Neural cell (in vitro differentiated cells): ENCODE data around the gene CRTC3. TPM values are rescaled to one million over a fixed set of nuclear protein-coding genes. Genes with fewer than 3 reads are reported as not detected.

ENCODE experiments used
- H2AFZ ChIP-seq: fragments of 200-600, 300-800 bp; sonication (generic), shearing (Covaris generic); 2 replicates; pipeline ENCODE4 v1.6.0; 2014; ENCODE audit warnings: low read depth, mild to moderate bottlenecking, antibody characterized with exemption, low read length, moderate library complexity
- H3F3A ChIP-seq: fragments of 200-600 bp; shearing (Covaris generic); 2 replicates; pipeline ENCODE4 v1.6.1; 2016; ENCODE audit warnings: mild to moderate bottlenecking, moderate library complexity, mixed read lengths, antibody characterized with exemption, low read length; ENCODE audit not compliant: insufficient read depth, poor library complexity, severe bottlenecking
- H3K27ac ChIP-seq: fragments of 200-600, 300-800 bp; sonication (generic), shearing (Covaris generic); 2 replicates; pipeline ENCODE4 v1.5.1; 2014; ENCODE audit warnings: mild to moderate bottlenecking, low read length, moderate library complexity
- H3K27me3 ChIP-seq: fragments of 300-800, 200-600 bp; sonication (generic), shearing (Covaris generic); 2 replicates; pipeline ENCODE4 v1.6.0; 2014; ENCODE audit warnings: mild to moderate bottlenecking, low read depth, low read length, moderate library complexity; ENCODE audit not compliant: insufficient read depth
- H3K36me3 ChIP-seq: fragments of 300-800, 200-600 bp; sonication (generic), shearing (Covaris generic); 2 replicates; pipeline ENCODE4 v1.5.1; 2014; ENCODE audit warnings: mild to moderate bottlenecking, antibody characterized with exemption, low read length, moderate library complexity; ENCODE audit not compliant: insufficient read depth
- H3K4me2 ChIP-seq: fragments of 300-800, 200-600 bp; sonication (generic), shearing (Covaris generic); 2 replicates; pipeline ENCODE4 v1.6.0; 2014; ENCODE audit warnings: mild to moderate bottlenecking, low read length
- H3K4me3 ChIP-seq: fragments of 300-800, 200-600 bp; sonication (generic), shearing (Covaris generic); 2 replicates; pipeline ENCODE4 v1.5.1; 2014; ENCODE audit warnings: mild to moderate bottlenecking, low read length, moderate library complexity
- H3K79me2 ChIP-seq: fragments of 200-600 bp; shearing (Covaris generic); replicated peaks from 2 replicates; pipeline ENCODE4 v1.6.0; 2014; ENCODE audit warnings: mild to moderate bottlenecking, low read length, moderate library complexity; ENCODE audit not compliant: insufficient read depth
- H3K9ac ChIP-seq: fragments of 300-800, 200-600 bp; sonication (generic), shearing (Covaris generic); 2 replicates; pipeline ENCODE4 v1.6.1; 2016; ENCODE audit warnings: mild to moderate bottlenecking, low read length, mixed read lengths
- H3K9me2 ChIP-seq: fragments of 200-600 bp; shearing (Covaris generic); 2 replicates; pipeline ENCODE4 v1.6.1; 2016; ENCODE audit warnings: mild to moderate bottlenecking, low read length, mixed read lengths; ENCODE audit not compliant: insufficient read depth
- H3K9me3 ChIP-seq: fragments of 200-600, 300-800 bp; sonication (generic), shearing (Covaris generic); 2 replicates; pipeline ENCODE4 v1.6.1; 2016; ENCODE audit warnings: mild to moderate bottlenecking, mixed run types, low read length, moderate library complexity, mixed read lengths
- H4K20me1 ChIP-seq: fragments of 200-600 bp; shearing (Covaris generic); 2 replicates; pipeline ENCODE4 v1.6.1; 2016; ENCODE audit warnings: mild to moderate bottlenecking, mixed run types; ENCODE audit not compliant: insufficient read depth
- CTCF ChIP-seq: fragments of 450-650 bp; IDR thresholded peaks from 2 replicates; pipeline ENCODE4 v1.5.1; 2014; ENCODE audit warnings: antibody characterized with exemption, mild to moderate bottlenecking, moderate library complexity; ENCODE audit not compliant: poor library complexity, severe bottlenecking
- EP300 ChIP-seq: fragments of 450-650 bp; conservative IDR thresholded peaks from 2 replicates; pipeline ENCODE4 v1.6.1; 2014; ENCODE audit warnings: antibody characterized with exemption, mild to moderate bottlenecking, moderate library complexity; ENCODE audit not compliant: poor library complexity, severe bottlenecking
- EZH2 ChIP-seq: fragments of 200-600, 300-800 bp; shearing (Covaris generic), sonication (generic); IDR thresholded peaks from 2 replicates; pipeline ENCODE4 v1.6.1; 2014; ENCODE audit warnings: antibody characterized with exemption, low read length, borderline replicate concordance, mild to moderate bottlenecking; ENCODE audit not compliant: insufficient read depth, poor library complexity, severe bottlenecking
- MXI1 ChIP-seq: fragments of 450-650 bp; conservative IDR thresholded peaks from 2 replicates; pipeline ENCODE4 v1.6.1; 2014; ENCODE audit warnings: antibody characterized with exemption, mild to moderate bottlenecking; ENCODE audit not compliant: poor library complexity, severe bottlenecking
- POLR2AphosphoS5 ChIP-seq: IDR thresholded peaks from 2 replicates; pipeline ENCODE4 v1.6.1; 2012
- RAD21 ChIP-seq: fragments of 450-650 bp; conservative IDR thresholded peaks from 2 replicates; pipeline ENCODE4 v1.6.1; 2014; ENCODE audit warnings: antibody characterized with exemption, mild to moderate bottlenecking, moderate library complexity
- REST ChIP-seq: IDR thresholded peaks from 2 replicates; pipeline ENCODE4 v1.6.1; 2012; ENCODE audit warnings: borderline replicate concordance
- SMC3 ChIP-seq: fragments of 450-650 bp; conservative IDR thresholded peaks from 2 replicates; pipeline ENCODE4 v1.6.1; 2014; ENCODE audit warnings: antibody characterized with exemption, mild to moderate bottlenecking, moderate library complexity; ENCODE audit not compliant: poor library complexity
- TAF1 ChIP-seq: IDR thresholded peaks from 2 replicates; pipeline ENCODE4 v1.6.1; 2012; ENCODE audit warnings: low read depth
- polyA plus RNA-seq: library from polyadenylated mRNA; depleted of rRNA; stranded (reverse); fragments of >200 nt; gene quantifications from 2 replicates; pipeline ENCODE4 v1.2.3, GENCODE V29; 2014

CRTC3 gene
- polyA plus RNA-seq, 1 donor from 2014 or later: 5.5 TPM

GRCh38 chr15:90641581-90642463, 112.1 kb downstream of the CRTC3 start:
- Histone ChIP-seq H3K4me2 (no peak overlapping the region), H3K9me3 (no peaks in the 10 kb centered on the region), H3K4me3 (no peak overlapping the region), H3F3A (no peaks in the 10 kb centered on the region), H3K27me3 (no peaks in the 10 kb centered on the region), H3K36me3 (peaks cover 6% of the 10 kb centered on the region), H2AFZ (no peak overlapping the region), H4K20me1 (no peaks in the 10 kb centered on the region), H3K79me2 (no peaks in the 10 kb centered on the region), H3K9ac (no peak overlapping the region), H3K9me2 (no peaks in the 10 kb centered on the region), H3K27ac (no peak overlapping the region)
- TF ChIP-seq REST: no peak
- no peak for TF ChIP-seq TAF1
- TF ChIP-seq EZH2: no peak
- TF ChIP-seq POLR2AphosphoS5: no peak
- no peak for TF ChIP-seq RAD21
- TF ChIP-seq SMC3: no peak
- no peak for TF ChIP-seq EP300
- TF ChIP-seq CTCF: no peak
- no peak for TF ChIP-seq MXI1

- Histone ChIP-seq H3K27me3 (no peaks in the 10 kb centered on the region), H4K20me1 (no peaks in the 10 kb centered on the region), H3K4me2 (no peak overlapping the region), H3K4me3 (no peak overlapping the region), H3K9me2 (no peaks in the 10 kb centered on the region), H3K36me3 (peaks cover 6% of the 10 kb centered on the region), H3F3A (no peaks in the 10 kb centered on the region), H3K9me3 (no peaks in the 10 kb centered on the region), H2AFZ (no peak overlapping the region), H3K9ac (no peak overlapping the region), H3K27ac (no peak overlapping the region), H3K79me2 (no peaks in the 10 kb centered on the region)
- TF ChIP-seq TAF1 (no peak), REST (no peak), EZH2 (no peak), SMC3 (no peak), MXI1 (no peak), EP300 (no peak), CTCF (no peak), POLR2AphosphoS5 (no peak), RAD21 (no peak)
Observed at GRCh38 chr15:90642464-90643300, 113.0 kb downstream of the CRTC3 start.
